Measurements from ENCODE around the gene TRPT1.

The TRPT1 gene

GRCh38 chr11:64231546-64231945 lies 5.6 kb upstream of the TRPT1 start:
- FAIRE-seq (no peak), DNase-seq (ENCODE audit: low spot score) (no peak)

- DNase-seq (ENCODE audit: low spot score) (no peak), FAIRE-seq (no peak)
These were observed 5.0 kb upstream of the TRPT1 start for GRCh38 chr11:64230985-64231365.

GRCh38 chr11:64230171-64230984 lies 4.4 kb upstream of the TRPT1 start, which contains the start of gene DNAJC4:
DNAJC4 (plus strand) TSS chr11:64230548; CDS start chr11:64230855, 307 bp downstream.
- FAIRE-seq = no peak
- DNase-seq (ENCODE audit: low spot score) = peak; percentile 90

- FAIRE-seq = no peak
These were observed 3.8 kb upstream of the TRPT1 start for GRCh38 chr11:64229744-64230170.

GRCh38 chr11:64229090-64229743 lies 3.2 kb upstream of the TRPT1 start:
- DNase-seq (ENCODE audit: low spot score) (no peak), FAIRE-seq (no peak)

More at GRCh38 chr11:64229744-64230170, 3.8 kb upstream of the TRPT1 start:
- no peak for DNase-seq (ENCODE audit: low spot score)

- DNase-seq (ENCODE audit: low spot score) = no peak
- no peak for FAIRE-seq
These were observed 1.5 kb upstream of the TRPT1 start for GRCh38 chr11:64227405-64227956.

- no peak for FAIRE-seq
These were observed 593 bp upstream of the TRPT1 start for GRCh38 chr11:64226507-64227051.

GRCh38 chr11:64224891-64225607 lies 937 bp downstream of the TRPT1 start:
- FAIRE-seq (no peak), DNase-seq (ENCODE audit: low spot score) (no peak)

More at GRCh38 chr11:64226507-64227051, 593 bp upstream of the TRPT1 start:
- peak; percentile 45 for DNase-seq (ENCODE audit: low spot score)

GRCh38 chr11:64224151-64224890 lies 1.7 kb downstream of the TRPT1 start:
- DNase-seq (ENCODE audit: low spot score) (no peak), FAIRE-seq (no peak)

GRCh38 chr11:64223001-64223651 lies 2.9 kb downstream of the TRPT1 start:
- no peak for DNase-seq (ENCODE audit: low spot score)
- FAIRE-seq = no peak

GRCh38 chr11:64222651-64223000 lies 3.4 kb downstream of the TRPT1 start:
- FAIRE-seq (no peak), DNase-seq (ENCODE audit: low spot score) (no peak)

- FAIRE-seq (no peak), DNase-seq (ENCODE audit: low spot score) (no peak)
These were observed 5.2 kb downstream of the TRPT1 start for GRCh38 chr11:64220798-64221197.

GRCh38 chr11:64220271-64220670 lies 5.7 kb downstream of the TRPT1 start:
- DNase-seq (ENCODE audit: low spot score) (no peak), FAIRE-seq (no peak)

- no peak for FAIRE-seq
These were observed 6.2 kb downstream of the TRPT1 start for GRCh38 chr11:64219755-64220154.

GRCh38 chr11:64219354-64219684 lies 6.7 kb downstream of the TRPT1 start:
- DNase-seq (ENCODE audit: low spot score) (no peak), FAIRE-seq (no peak)

More at GRCh38 chr11:64219755-64220154, 6.2 kb downstream of the TRPT1 start:
- no peak for DNase-seq (ENCODE audit: low spot score)

- FAIRE-seq (no peak), DNase-seq (ENCODE audit: low spot score) (no peak)
These were observed 7.2 kb downstream of the TRPT1 start for GRCh38 chr11:64218628-64219353.

GRCh38 chr11:64216879-64217278 lies 9.1 kb downstream of the TRPT1 start:
- FAIRE-seq = no peak
- no peak for DNase-seq (ENCODE audit: low spot score)

- DNase-seq (ENCODE audit: low spot score) = no peak
- no peak for FAIRE-seq
These were observed 14.7 kb downstream of the TRPT1 start for GRCh38 chr11:64211181-64211872.
